Measurements from ENCODE around the gene TERT.
"Not testable (repeated sequence)": the region's sequence is repeated elsewhere in the genome, so short reads cannot be mapped to it uniquely, and the experiment has no call there.

TERT gene

DNA sequence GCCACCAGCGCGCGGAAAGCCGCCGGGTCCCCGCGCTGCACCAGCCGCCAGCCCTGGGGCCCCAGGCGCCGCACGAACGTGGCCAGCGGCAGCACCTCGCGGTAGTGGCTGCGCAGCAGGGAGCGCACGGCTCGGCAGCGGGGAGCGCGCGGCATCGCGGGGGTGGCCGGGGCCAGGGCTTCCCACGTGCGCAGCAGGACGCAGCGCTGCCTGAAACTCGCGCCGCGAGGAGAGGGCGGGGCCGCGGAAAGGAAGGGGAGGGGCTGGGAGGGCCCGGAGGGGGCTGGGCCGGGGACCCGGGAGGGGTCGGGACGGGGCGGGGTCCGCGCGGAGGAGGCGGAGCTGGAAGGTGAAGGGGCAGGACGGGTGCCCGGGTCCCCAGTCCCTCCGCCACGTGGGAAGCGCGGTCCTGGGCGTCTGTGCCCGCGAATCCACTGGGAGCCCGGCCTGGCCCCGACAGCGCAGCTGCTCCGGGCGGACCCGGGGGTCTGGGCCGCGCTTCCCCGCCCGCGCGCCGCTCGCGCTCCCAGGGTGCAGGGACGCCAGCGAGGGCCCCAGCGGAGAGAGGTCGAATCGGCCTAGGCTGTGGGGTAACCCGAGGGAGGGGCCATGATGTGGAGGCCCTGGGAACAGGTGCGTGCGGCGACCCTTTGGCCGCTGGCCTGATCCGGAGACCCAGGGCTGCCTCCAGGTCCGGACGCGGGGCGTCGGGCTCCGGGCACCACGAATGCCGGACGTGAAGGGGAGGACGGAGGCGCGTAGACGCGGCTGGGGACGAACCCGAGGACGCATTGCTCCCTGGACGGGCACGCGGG is at the start of gene TERT:
TSS of gene TERT (minus strand) at position 234 of the 815 bp plus-strand sequence. CDS start at position 155, 79 bp downstream.
- no peak for DNase-seq

- DNase-seq: peak; percentile 9 to 12
Observed at GRCh38 chr5:1343931-1344901, 49.3 kb upstream of the TERT start.

- no peak for DNase-seq
Observed at GRCh38 chr5:1343315-1343751, 48.5 kb upstream of the TERT start.

- not testable (repeated sequence) for DNase-seq
Observed at GRCh38 chr5:1342711-1343110, 47.8 kb upstream of the TERT start.

GRCh38 chr5:1342268-1342667 is 47.4 kb upstream of the TERT start:
- no peak for DNase-seq

DNA sequence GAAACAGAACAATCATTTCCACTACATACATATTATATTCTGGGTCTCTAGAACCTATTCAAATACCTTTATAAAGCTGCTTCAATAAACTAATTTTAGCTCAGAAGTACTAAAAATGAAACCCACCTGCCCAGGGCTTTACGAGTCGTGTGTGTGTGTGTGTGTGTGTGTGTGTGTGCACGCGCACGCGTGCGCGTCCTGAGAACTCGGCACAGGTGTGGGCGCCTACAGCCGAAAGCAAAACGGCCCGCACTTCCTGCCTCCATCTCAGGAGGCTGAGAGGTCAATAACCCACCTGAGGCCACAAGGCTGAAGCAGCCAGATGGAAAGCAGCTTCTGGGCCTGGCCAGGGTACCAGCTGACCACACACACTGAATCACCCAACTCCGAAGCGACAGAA is 47.0 kb upstream of the TERT start:
- DNase-seq: no peak

GRCh38 chr5:1339818-1340210 is 44.9 kb upstream of the TERT start:
- not testable (repeated sequence) for DNase-seq

DNA sequence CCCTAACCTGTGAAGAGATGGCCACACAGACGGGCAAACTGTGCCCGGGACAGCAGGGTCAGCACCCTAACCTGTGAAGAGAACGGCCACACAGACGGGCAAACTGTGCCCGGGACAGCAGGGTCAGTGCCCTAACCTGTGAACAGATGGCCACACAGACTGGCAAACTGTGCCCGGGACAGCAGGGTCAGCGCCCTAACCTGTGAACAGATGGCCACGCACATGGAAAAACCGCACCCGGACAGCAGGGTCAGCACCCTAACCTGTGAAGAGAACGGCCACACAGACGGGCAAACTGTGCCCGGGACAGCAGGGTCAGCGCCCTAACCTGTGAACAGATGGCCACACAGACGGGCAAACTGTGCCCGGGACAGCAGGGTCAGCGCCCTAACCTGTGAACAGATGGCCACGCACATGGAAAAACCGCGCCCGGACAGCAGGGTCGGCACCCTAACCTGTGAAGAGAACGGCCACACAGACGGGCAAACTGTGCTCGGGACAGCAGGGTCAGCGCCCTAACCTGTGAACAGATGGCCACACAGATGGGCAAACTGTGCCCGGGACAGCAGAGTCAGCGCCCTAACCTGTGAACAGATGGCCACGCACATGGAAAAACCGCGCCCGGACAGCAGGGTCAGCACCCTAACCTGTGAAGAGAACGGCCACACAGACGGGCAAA is 44.4 kb upstream of the TERT start:
- DNase-seq: not testable (repeated sequence)

DNA sequence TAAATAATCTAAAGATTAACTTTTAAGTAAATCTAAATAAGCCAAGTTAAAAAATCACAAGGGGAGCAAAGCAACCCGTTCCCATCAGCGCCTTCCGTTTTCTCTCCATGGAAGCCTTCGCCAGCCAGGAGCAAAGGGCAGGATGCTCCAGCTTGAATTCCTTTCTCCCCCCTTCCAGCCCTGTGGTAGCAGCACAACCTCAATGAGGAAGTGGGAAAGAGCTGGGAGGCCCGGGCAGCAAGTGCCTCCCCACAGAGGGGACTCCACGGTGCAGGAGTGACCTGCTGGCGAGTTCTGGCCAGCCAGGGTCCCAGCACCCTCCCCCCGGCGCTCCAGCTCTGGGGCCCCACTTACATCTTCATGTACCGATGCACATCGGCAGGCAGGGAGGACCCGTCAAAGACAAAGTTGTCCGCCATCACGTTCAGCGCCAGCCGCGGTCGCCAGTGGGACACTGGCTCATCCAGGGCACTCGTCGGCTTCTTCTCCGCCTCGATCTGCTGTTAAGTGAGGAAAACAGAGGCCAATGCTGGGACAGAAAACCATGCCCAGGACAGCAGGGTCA is 43.7 kb upstream of the TERT start:
- no peak for DNase-seq

DNA sequence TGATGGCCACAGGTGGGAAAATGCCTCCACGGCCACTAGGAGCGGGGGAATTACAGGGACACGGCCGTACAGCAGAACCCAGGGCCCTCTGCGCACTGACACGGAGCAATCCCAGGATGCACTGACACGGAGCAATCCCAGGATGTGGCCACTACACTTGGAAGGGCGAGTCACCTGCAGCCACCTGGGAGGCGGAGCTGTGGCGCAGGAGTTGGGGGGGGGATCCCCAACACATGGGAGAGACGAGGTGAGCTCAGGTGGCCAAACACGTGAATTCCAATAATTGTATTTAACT is 43.3 kb upstream of the TERT start:
- DNase-seq: no peak

- no peak for DNase-seq
Observed at GRCh38 chr5:1337489-1338195, 42.8 kb upstream of the TERT start.

GRCh38 chr5:1336749-1337488 is 42.1 kb upstream of the TERT start:
- no peak for DNase-seq

DNA sequence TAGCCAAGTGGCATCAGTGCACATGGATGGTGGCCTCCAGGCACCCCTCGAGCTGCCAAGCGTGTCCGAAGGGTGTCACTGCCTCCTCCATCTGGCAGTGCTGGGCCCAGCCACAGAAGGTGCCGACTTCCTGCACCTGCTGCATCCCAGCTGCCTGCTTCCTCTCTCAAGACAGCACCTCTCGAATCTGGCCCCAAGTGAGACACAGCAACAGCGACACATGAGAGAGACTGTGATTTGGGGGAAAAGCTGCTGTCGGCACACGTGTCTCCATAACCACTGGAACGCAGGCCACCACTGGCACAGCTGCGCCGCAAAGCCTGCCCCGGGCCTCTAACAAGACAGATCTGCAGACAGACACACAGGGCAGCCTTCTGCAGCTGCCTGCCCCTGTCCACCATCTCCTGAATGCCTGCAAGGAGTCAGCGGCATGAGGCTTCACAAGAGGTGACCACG is 41.3 kb upstream of the TERT start:
- no peak for DNase-seq

DNA sequence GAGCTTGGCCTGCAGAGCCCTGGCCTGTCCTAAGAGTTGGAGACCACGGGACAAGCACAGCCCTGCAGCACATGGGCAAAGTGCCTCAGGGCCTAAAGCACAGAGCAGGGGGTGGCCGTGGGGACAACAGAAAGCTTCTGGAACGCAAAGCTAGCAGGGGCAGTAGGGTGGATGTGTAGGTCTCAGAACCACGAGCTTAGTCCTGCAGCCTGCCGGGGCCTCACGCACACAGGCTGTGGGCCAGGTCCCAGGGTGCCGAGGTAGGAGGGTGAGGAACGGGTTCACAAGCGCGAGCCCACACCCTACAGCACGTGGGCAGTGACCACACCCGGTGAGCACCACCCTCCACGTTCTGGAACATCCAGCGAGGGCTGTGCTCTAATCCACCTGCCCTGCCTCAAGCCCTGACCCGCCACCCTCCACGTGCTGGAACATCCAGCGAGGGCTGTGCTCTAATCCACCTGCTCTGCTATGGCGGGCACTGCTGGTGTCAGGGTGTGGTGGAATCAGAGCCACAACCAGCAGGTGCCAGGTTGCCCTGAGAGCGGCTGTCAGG is 40.8 kb upstream of the TERT start:
- no peak for DNase-seq

- no peak for DNase-seq
Observed at GRCh38 chr5:1334831-1335539, 40.1 kb upstream of the TERT start.

- DNase-seq: no peak
Observed at GRCh38 chr5:1333986-1334385, 39.1 kb upstream of the TERT start.

DNA sequence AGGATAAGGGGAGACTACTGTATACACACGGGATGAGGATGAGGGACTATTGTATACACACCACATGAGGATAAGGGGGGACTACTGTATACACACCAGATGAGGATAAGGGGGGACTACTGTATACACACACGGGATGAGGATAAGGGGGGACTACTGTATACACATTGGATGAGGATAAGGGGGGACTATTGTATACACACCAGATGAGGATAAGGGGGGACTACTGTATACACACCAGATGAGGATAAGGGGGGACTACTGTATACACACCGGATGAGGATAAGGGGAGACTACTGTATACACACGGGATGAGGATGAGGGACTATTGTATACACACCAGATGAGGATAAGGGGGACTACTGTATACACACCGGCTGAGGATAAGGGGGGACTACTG is 38.4 kb upstream of the TERT start:
- DNase-seq: peak in 1 of 2 donors; percentile 3

GRCh38 chr5:1332461-1333001 is 37.7 kb upstream of the TERT start:
- no peak for DNase-seq

GRCh38 chr5:1331861-1332405 is 37.1 kb upstream of the TERT start:
- DNase-seq: no peak

Data from inflammatory macrophage treated with lipopolysaccharide for 1 hour (primary cell).